Renal cortical epithelial cell (primary cell): ENCODE measurements around the gene GIMAP7. TPM values are rescaled to one million over a fixed set of nuclear protein-coding genes. Genes with fewer than 3 reads are reported as not detected.

Experiments
- total RNA-seq: library from RNA; depleted of rRNA; stranded (reverse); fragments of >200 nt; gene quantifications from 2 replicates; pipeline ENCODE4 v1.2.3, GENCODE V29; 2014

GIMAP7 gene
- total RNA-seq, 1 donor from 2014 or later, result 0.05 TPM

Other genes with a start within 250 kb of the GIMAP7 start
- gene LRRC61, start 191.5 kb upstream of the GIMAP7 start, total RNA-seq, result 30.6 and 86.5 TPM in 2 replicates
- gene ACTR3C, start 191.3 kb upstream of the GIMAP7 start, total RNA-seq, result 40.1 and 81.8 TPM in 2 replicates
- gene RARRES2, start 173.2 kb upstream of the GIMAP7 start, total RNA-seq, result 28.5 and 161 TPM in 2 replicates
- gene REPIN1, start 146.1 kb upstream of the GIMAP7 start, total RNA-seq, result 39.6 and 77.0 TPM in 2 replicates
- 4.7 and 5.0 TPM in 2 replicates for gene ZNF775, start 135.5 kb upstream of the GIMAP7 start, total RNA-seq
- 0.15 and 0.17 TPM in 2 replicates for gene GIMAP8, start 64.2 kb upstream of the GIMAP7 start, total RNA-seq
- 2.1 TPM in 1 of 2 replicates, not detected in the other for gene GIMAP4, start 52.5 kb downstream of the GIMAP7 start, total RNA-seq
- 0.15 and 0.35 TPM in 2 replicates for gene GIMAP6, start 117.5 kb downstream of the GIMAP7 start, total RNA-seq
- 0.85 and 1.2 TPM in 2 replicates for gene GIMAP2, start 170.8 kb downstream of the GIMAP7 start, total RNA-seq
- not detected in 2 replicates for gene GIMAP1, start 201.7 kb downstream of the GIMAP7 start, total RNA-seq
- 0.20 and 0.35 TPM in 2 replicates for gene GIMAP5, start 222.5 kb downstream of the GIMAP7 start, total RNA-seq